ENCODE measurements around the gene CLIC1.

The CLIC1 gene

DNA sequence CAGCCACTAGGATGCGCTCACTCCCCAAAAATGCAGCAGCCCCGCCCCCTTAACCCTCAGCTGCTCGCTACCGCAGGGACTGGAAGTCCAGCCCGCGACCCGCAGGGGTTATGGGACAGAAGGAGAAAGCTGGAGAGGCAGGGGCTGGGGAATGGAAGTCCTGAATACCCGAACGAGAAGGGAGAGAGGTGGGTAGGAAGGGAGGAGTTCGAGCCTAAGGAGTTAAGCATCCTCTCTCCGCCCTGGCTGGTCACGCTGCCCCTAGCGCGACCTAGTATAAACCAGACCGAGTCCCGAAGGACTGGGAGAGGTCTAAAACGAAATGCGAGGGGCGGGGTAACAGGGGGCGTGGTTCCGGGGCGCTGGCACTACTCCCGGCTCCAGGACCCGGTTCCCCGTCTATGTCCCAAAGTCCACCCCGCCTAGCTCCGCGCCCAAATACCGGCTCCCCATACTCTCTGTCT lies 6.8 kb downstream of the CLIC1 start:
- peak; percentile 75 for DNase-seq (ENCODE audit: extremely low read depth, low read depth)
- TF ChIP-seq, protein P1, sequence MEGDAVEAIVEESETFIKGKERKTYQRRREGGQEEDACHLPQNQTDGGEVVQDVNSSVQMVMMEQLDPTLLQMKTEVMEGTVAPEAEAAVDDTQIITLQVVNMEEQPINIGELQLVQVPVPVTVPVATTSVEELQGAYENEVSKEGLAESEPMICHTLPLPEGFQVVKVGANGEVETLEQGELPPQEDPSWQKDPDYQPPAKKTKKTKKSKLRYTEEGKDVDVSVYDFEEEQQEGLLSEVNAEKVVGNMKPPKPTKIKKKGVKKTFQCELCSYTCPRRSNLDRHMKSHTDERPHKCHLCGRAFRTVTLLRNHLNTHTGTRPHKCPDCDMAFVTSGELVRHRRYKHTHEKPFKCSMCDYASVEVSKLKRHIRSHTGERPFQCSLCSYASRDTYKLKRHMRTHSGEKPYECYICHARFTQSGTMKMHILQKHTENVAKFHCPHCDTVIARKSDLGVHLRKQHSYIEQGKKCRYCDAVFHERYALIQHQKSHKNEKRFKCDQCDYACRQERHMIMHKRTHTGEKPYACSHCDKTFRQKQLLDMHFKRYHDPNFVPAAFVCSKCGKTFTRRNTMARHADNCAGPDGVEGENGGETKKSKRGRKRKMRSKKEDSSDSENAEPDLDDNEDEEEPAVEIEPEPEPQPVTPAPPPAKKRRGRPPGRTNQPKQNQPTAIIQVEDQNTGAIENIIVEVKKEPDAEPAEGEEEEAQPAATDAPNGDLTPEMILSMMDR (IDR thresholded peaks at IDR 0.05; ENCODE audit: low read depth, low read length), result no peak

GRCh38 chr6:31728767-31729514 lies 7.4 kb downstream of the CLIC1 start, which contains the start of gene DDAH2:
Gene DDAH2, minus strand, starts transcription at chr6:31729299. Its CDS starts 138 bp downstream, at chr6:31729161.
- TF ChIP-seq, protein P1 (IDR thresholded peaks at IDR 0.05; ENCODE audit: low read depth, low read length), result peak; percentile 42
- no peak for DNase-seq (ENCODE audit: extremely low read depth, low read depth)

DNA sequence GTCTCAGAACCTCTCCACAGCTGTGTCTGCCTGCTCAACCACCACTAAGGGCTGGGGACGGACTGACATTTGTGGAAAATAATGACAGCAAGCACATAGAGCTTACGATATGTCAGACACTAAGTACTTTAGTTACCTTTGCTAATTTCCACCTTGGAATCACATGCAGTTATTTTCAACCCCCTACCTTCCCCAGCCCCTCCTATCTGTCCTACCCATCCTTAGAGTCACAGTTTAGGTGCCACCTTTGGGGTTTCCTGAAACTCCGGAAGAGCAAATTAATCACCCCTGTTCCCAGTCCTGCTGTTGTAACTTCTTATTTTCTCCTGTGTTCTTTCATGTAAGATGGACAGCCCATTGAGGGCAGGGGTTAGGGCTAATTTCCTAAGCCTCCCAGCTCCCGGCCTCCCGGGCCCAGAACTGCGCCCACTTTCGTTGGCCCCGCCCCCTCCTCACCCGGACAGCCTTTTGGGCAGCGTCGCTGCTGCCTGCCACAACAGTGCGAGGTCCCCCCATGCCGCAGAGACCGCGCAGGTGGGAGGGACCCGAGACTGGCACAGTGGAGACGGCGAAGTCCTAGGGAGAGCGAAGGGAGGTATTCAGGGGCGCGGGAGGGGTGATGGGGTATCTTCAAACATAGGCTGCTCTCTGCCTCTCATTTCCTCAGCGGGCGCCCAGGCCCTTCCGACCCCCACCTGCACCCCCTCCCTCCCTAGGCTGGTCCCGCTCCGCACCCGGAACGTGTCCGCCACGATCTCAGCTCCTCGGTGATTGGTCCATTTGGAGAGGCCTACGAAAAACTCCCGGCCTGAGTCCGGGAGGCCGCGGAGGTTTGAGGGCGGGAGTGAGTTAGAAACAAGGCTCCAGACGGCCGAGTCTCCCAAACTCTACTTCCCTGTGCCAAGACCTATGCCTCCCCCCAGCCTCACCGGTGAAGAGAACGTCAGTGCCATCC lies 8.3 kb downstream of the CLIC1 start:
- TF ChIP-seq, protein P1 (IDR thresholded peaks at IDR 0.05; ENCODE audit: low read depth, low read length), result no peak
- no peak for DNase-seq (ENCODE audit: extremely low read depth, low read depth)

DNA sequence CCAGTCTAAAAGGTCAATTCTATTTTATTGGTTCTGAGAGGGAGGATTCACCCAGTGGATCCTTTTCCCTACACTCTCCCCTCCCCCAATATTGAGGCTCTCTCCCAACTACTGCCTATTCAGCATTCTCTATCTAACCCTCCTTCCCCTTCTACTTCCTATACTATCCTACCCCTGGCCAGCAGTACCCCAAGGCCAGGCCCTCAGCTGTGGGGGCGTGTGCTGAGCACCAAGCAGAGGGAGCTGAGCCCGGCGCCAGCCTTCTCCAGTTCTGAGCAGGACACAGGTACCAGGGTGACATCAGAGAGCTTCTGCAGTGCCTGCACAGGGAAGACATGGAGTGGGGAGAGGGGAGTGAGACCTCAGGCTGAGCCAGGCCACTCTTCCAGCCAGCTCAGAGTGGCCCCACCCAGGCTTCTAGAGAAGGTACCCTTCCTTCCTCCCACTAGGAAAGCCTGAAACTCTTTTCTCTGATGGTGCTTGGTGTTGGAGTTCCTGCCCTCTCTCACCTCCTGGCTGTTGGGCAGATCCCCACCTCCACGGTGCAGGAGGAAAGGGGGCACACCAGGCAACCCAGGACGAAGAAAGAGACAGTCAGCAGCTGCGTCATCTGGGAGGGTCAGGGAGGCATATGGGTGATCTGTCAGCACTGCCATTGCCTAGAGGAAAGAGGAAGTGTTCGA lies 9.2 kb downstream of the CLIC1 start:
- no peak for DNase-seq (ENCODE audit: extremely low read depth, low read depth)
- TF ChIP-seq, protein P1 (IDR thresholded peaks at IDR 0.05; ENCODE audit: low read depth, low read length), result no peak

- no peak for DNase-seq (ENCODE audit: extremely low read depth, low read depth)
- TF ChIP-seq, protein P1 (IDR thresholded peaks at IDR 0.05; ENCODE audit: low read depth, low read length), result no peak
Measured at GRCh38 chr6:31725502-31726350, 10.6 kb downstream of the CLIC1 start.

- DNase-seq (ENCODE audit: extremely low read depth, low read depth), result no peak
- TF ChIP-seq, protein P1 (IDR thresholded peaks at IDR 0.05; ENCODE audit: low read depth, low read length), result no peak
Measured at GRCh38 chr6:31723980-31724691, 12.2 kb downstream of the CLIC1 start.
